Measurements from ENCODE around the gene HPCAL4. TPM values are rescaled to one million over a fixed set of nuclear protein-coding genes. Genes with fewer than 3 reads are reported as not detected.

The HPCAL4 gene
- total RNA-seq, 1 experiment from 2014 or later: 1.9 TPM

- DNase-seq (ENCODE audit: low spot score): peak; percentile 62
- in situ Hi-C loops (cut with HindIII; ENCODE audit: low sequenced_read_pairs): no loop called here
These were observed 34.8 kb downstream of the HPCAL4 start for GRCh38 chr1:39656391-39656790.

- DNase-seq (ENCODE audit: low spot score): no peak
- in situ Hi-C loops (cut with HindIII; ENCODE audit: low sequenced_read_pairs): no loop called here
These were observed 35.5 kb downstream of the HPCAL4 start for GRCh38 chr1:39655578-39656268.

- in situ Hi-C loops (cut with HindIII; ENCODE audit: low sequenced_read_pairs): no loop called here
- no peak for DNase-seq (ENCODE audit: low spot score)
These were observed 36.9 kb downstream of the HPCAL4 start for GRCh38 chr1:39654291-39654690.

- DNase-seq (ENCODE audit: low spot score): peak; percentile 90
- in situ Hi-C loops (cut with HindIII; ENCODE audit: low sequenced_read_pairs): no loop called here
These were observed 37.6 kb downstream of the HPCAL4 start for GRCh38 chr1:39653546-39654031.

- in situ Hi-C loops (cut with HindIII; ENCODE audit: low sequenced_read_pairs): no loop called here
- no peak for DNase-seq (ENCODE audit: low spot score)
These were observed 38.7 kb downstream of the HPCAL4 start for GRCh38 chr1:39652554-39652953.

- in situ Hi-C loops (cut with HindIII; ENCODE audit: low sequenced_read_pairs): no loop called here
- no peak for DNase-seq (ENCODE audit: low spot score)
These were observed 39.1 kb downstream of the HPCAL4 start for GRCh38 chr1:39652105-39652504.

GRCh38 chr1:39650431-39650830 lies 40.8 kb downstream of the HPCAL4 start:
- in situ Hi-C loops (cut with HindIII; ENCODE audit: low sequenced_read_pairs): no loop called here
- DNase-seq (ENCODE audit: low spot score): no peak

GRCh38 chr1:39649636-39650185 lies 41.5 kb downstream of the HPCAL4 start:
- in situ Hi-C loops (cut with HindIII; ENCODE audit: low sequenced_read_pairs): no loop called here
- DNase-seq (ENCODE audit: low spot score): no peak

- DNase-seq (ENCODE audit: low spot score): no peak
- in situ Hi-C loops (cut with HindIII; ENCODE audit: low sequenced_read_pairs): no loop called here
These were observed 42.7 kb downstream of the HPCAL4 start for GRCh38 chr1:39648496-39648895.

- no peak for DNase-seq (ENCODE audit: low spot score)
- in situ Hi-C loops (cut with HindIII; ENCODE audit: low sequenced_read_pairs): no loop called here
These were observed 44.0 kb downstream of the HPCAL4 start for GRCh38 chr1:39647247-39647646.

- no peak for DNase-seq (ENCODE audit: low spot score)
- in situ Hi-C loops (cut with HindIII; ENCODE audit: low sequenced_read_pairs): no loop called here
These were observed 44.8 kb downstream of the HPCAL4 start for GRCh38 chr1:39646232-39647081.

GRCh38 chr1:39645411-39646043 lies 45.7 kb downstream of the HPCAL4 start:
- DNase-seq (ENCODE audit: low spot score): no peak
- in situ Hi-C loops (cut with HindIII; ENCODE audit: low sequenced_read_pairs): no loop called here

- no peak for DNase-seq (ENCODE audit: low spot score)
- in situ Hi-C loops (cut with HindIII; ENCODE audit: low sequenced_read_pairs): no loop called here
These were observed 47.5 kb downstream of the HPCAL4 start for GRCh38 chr1:39643705-39644104.

GRCh38 chr1:39642796-39643195 lies 48.4 kb downstream of the HPCAL4 start:
- in situ Hi-C loops (cut with HindIII; ENCODE audit: low sequenced_read_pairs): no loop called here
- DNase-seq (ENCODE audit: low spot score): no peak

- in situ Hi-C loops (cut with HindIII; ENCODE audit: low sequenced_read_pairs): no loop called here
- no peak for DNase-seq (ENCODE audit: low spot score)
These were observed 50.4 kb downstream of the HPCAL4 start for GRCh38 chr1:39640861-39641260.

- in situ Hi-C loops (cut with HindIII; ENCODE audit: low sequenced_read_pairs): no loop called here
- DNase-seq (ENCODE audit: low spot score): no peak
These were observed 51.7 kb downstream of the HPCAL4 start, which contains the start of gene HEYL for GRCh38 chr1:39639305-39640130. HEYL (minus strand) TSS chr1:39639643; CDS start chr1:39639625, 18 bp downstream.

GRCh38 chr1:39638965-39639304 lies 52.3 kb downstream of the HPCAL4 start:
- in situ Hi-C loops (cut with HindIII; ENCODE audit: low sequenced_read_pairs): no loop called here
- DNase-seq (ENCODE audit: low spot score): no peak

GRCh38 chr1:39637361-39637760 lies 53.9 kb downstream of the HPCAL4 start:
- in situ Hi-C loops (cut with HindIII; ENCODE audit: low sequenced_read_pairs): no loop called here
- no peak for DNase-seq (ENCODE audit: low spot score)

GRCh38 chr1:39635871-39636210 lies 55.4 kb downstream of the HPCAL4 start:
- DNase-seq (ENCODE audit: low spot score): no peak
- in situ Hi-C loops (cut with HindIII; ENCODE audit: low sequenced_read_pairs): no loop called here
